GM23248 (cell line): ENCODE measurements around the gene LIN28B.

Experiments used
- EZH2 ChIP-seq: fragments of 200-600 bp; sonication (generic); IDR thresholded peaks from 2 replicates; pipeline ENCODE4 v1.6.1; 2018; ENCODE audit warnings: antibody characterized with exemption, mild to moderate bottlenecking; ENCODE audit not compliant: insufficient read depth, poor library complexity, severe bottlenecking
- EZH2phosphoT487 ChIP-seq: fragments of 200-600 bp; sonication (generic); IDR thresholded peaks from 2 replicates; pipeline ENCODE4 v1.6.1; 2018; ENCODE audit warnings: antibody characterized with exemption, moderate library complexity, mild to moderate bottlenecking, low read depth; ENCODE audit not compliant: insufficient read depth

GRCh38 chr6:105034470-105034869 lies 77.6 kb downstream of the LIN28B start:
- TF ChIP-seq EZH2 (no peak), EZH2phosphoT487 (no peak)
